K562 (cell line): ENCODE results near the gene MED15. TPM values are rescaled to one million over a fixed set of nuclear protein-coding genes. Genes with fewer than 3 reads are reported as not detected.

Experiments used
- CAMTA2 ChIP-seq: fragments of 250-450 bp; sonication (Bioruptor Pico); conservative IDR thresholded peaks from 2 replicates; pipeline ENCODE4 v1.5.1; 2022
- CXXC5 ChIP-seq: fragments of 250-450 bp; sonication (Bioruptor Pico); IDR thresholded peaks from 2 replicates; pipeline ENCODE4 v1.8.0; 2022; ENCODE audit warnings: inconsistent platforms, mild to moderate bottlenecking, moderate library complexity
- DPF2 ChIP-seq: fragments of 450-650 bp; IDR thresholded peaks from 2 replicates; pipeline ENCODE4 v1.6.1; 2016
- ERF ChIP-seq: fragments of 450-650 bp; formaldehyde crosslinking; IDR thresholded peaks from 2 replicates; pipeline ENCODE4 v1.4.0; 2020; ENCODE audit warnings: mild to moderate bottlenecking, mixed read lengths
- FOXP1 ChIP-seq: sonication (generic); formaldehyde crosslinking; IDR thresholded peaks from 2 replicates; pipeline ENCODE4 v1.8.0; 2022; ENCODE audit warnings: mild to moderate bottlenecking, missing genetic modification reagents
- HDAC8 ChIP-seq: fragments of 450-650 bp; IDR thresholded peaks from 2 replicates; pipeline ENCODE4 v1.6.1; 2016; ENCODE audit warnings: mild to moderate bottlenecking, missing genetic modification characterization, moderate library complexity, missing compliant biosample characterization
- HEY1 ChIP-seq: fragments of 250-450 bp; sonication (Bioruptor Pico); IDR thresholded peaks from 2 replicates; pipeline ENCODE4 v1.5.0; 2020; ENCODE audit warnings: mild to moderate bottlenecking, moderate library complexity, borderline replicate concordance
- MTA1 ChIP-seq: fragments of 450-650 bp; IDR thresholded peaks from 2 replicates; pipeline ENCODE4 v1.6.1; 2017; ENCODE audit warnings: borderline replicate concordance
- MTA3 ChIP-seq: fragments of 450-650 bp; formaldehyde crosslinking; IDR thresholded peaks from 2 replicates; pipeline ENCODE4 v1.6.1; 2017; ENCODE audit warnings: mild to moderate bottlenecking, borderline replicate concordance
- PCBP1 ChIP-seq: fragments of 200-400 bp; formaldehyde crosslinking; IDR thresholded peaks from 2 replicates; pipeline ENCODE4 v1.6.1; 2018; ENCODE audit warnings: mild to moderate bottlenecking, low read depth, low read length; ENCODE audit not compliant: poor library complexity, severe bottlenecking
- SRSF9 ChIP-seq: fragments of 200-400 bp; formaldehyde crosslinking; IDR thresholded peaks from 2 replicates; pipeline ENCODE4 v1.6.1; 2017; ENCODE audit warnings: low read depth, low read length, borderline replicate concordance
- TAL1 ChIP-seq: fragments of 450-650 bp; IDR thresholded peaks from 2 replicates; pipeline ENCODE4 v1.6.1; 2016; ENCODE audit warnings: mild to moderate bottlenecking
- TARDBP ChIP-seq: fragments of 450-650 bp; IDR thresholded peaks from 2 replicates; pipeline ENCODE4 v1.6.1; 2016
- TCF7 ChIP-seq: sonication (generic); IDR thresholded peaks from 2 replicates; pipeline ENCODE4 v1.6.1; 2016; ENCODE audit warnings: antibody characterized with exemption, borderline replicate concordance
- ZNF140 ChIP-seq: fragments of 250-450 bp; sonication (Bioruptor Pico); IDR thresholded peaks from 2 replicates; pipeline ENCODE4 v1.8.0; 2021; ENCODE audit warnings: moderate library complexity, mild to moderate bottlenecking, inconsistent platforms
- ZNF197 ChIP-seq: fragments of 200-800 bp; sonication (Bioruptor generic); IDR thresholded peaks from 2 replicates; pipeline ENCODE4 v1.6.1; 2016; ENCODE audit warnings: low read depth, missing genetic modification characterization, missing compliant biosample characterization
- ZNF232 ChIP-seq: sonication (generic); formaldehyde crosslinking; IDR thresholded peaks from 2 replicates; pipeline ENCODE4 v1.8.0; 2022; ENCODE audit warnings: mild to moderate bottlenecking, missing genetic modification reagents
- ZNF274 ChIP-seq: IDR thresholded peaks from 2 replicates; pipeline ENCODE4 v1.6.1; 2011; ENCODE audit warnings: low read depth, mild to moderate bottlenecking, low read length, moderate library complexity, borderline replicate concordance
- ZNF436 ChIP-seq: fragments of 250-450, 450-650 bp; sonication (Bioruptor Pico); formaldehyde crosslinking; IDR thresholded peaks from 2 replicates; pipeline ENCODE4 v1.7.0; 2020; ENCODE audit warnings: mild to moderate bottlenecking
- ZNF695 ChIP-seq: fragments of 450-650 bp; formaldehyde crosslinking; IDR thresholded peaks from 2 replicates; pipeline ENCODE4 v1.4.0; 2020; ENCODE audit warnings: mild to moderate bottlenecking, moderate library complexity
- polyA plus RNA-seq, 8 experiments: library from polyadenylated mRNA; depleted of rRNA in 4 of 8; stranded (reverse) in 5 of 8; unstranded in 3 of 8; fragments of >200 nt; fragmentation: Nextera tagmentation in 2 of 8; fragmentation: Illumina TruSeq in 1 of 8; extraction: Ambion mirVana in 2 of 8; extraction: Trizol in 1 of 8; gene quantifications; 2 replicates each; pipeline versions ENCODE4 v1.2.1 to v1.2.3, GENCODE V29; 2011 to 2014; ENCODE audit warnings: inconsistent platforms in 1 of 8, missing spikeins in 1 of 8
- total RNA-seq, 7 experiments: library from RNA; depleted of rRNA in 6 of 7; stranded (reverse); fragments of >200 nt in 6 of 7; fragmentation: Illumina TruSeq in 2 of 7; extraction: Trizol in 2 of 7; gene quantifications; 2 replicates each; pipeline versions ENCODE4 v1.2.1 to v1.2.3, GENCODE V29; 2011 to 2021; ENCODE audit warnings: low replicate concordance in 1 of 7
- TF ChIP-seq, protein P1 (sequence below), 2 experiments: IDR thresholded peaks; 2 replicates each; pipeline ENCODE4 v1.6.1; 2011; ENCODE audit warnings: borderline replicate concordance in 1 of 2, control low read depth in 1 of 2, low read depth in 1 of 2, low read length in 1 of 2, mild to moderate bottlenecking in 1 of 2, mixed read lengths in 1 of 2, moderate library complexity in 1 of 2; ENCODE audit not compliant: insufficient read depth in 1 of 2, insufficient read length in 1 of 2, poor library complexity in 1 of 2, severe bottlenecking in 1 of 2; ENCODE audit errors: extremely low read depth in 1 of 2
- TF ChIP-seq, protein P2 (sequence below): fragments of 250-450 bp; sonication (Bioruptor Pico); IDR thresholded peaks from 2 replicates; pipeline ENCODE4 v1.5.0; 2021
- TF ChIP-seq, protein P3 (sequence below): fragments of 250-450 bp; sonication (Bioruptor Pico); IDR thresholded peaks from 2 replicates; pipeline ENCODE4 v1.5.0; 2021; ENCODE audit warnings: mild to moderate bottlenecking, moderate library complexity
- TF ChIP-seq, protein P4 (sequence below): fragments of 250-450 bp; sonication (Bioruptor Pico); IDR thresholded peaks from 2 replicates; pipeline ENCODE4 v1.5.1; 2021; ENCODE audit warnings: mild to moderate bottlenecking

MED15 gene
- total and polyA plus RNA-seq, 9 of the 15 experiments (the other 6 are each of a cell fraction or from before 2014, with no cell fraction given): 4.0 to 271 (median 60.1) TPM

DNA sequence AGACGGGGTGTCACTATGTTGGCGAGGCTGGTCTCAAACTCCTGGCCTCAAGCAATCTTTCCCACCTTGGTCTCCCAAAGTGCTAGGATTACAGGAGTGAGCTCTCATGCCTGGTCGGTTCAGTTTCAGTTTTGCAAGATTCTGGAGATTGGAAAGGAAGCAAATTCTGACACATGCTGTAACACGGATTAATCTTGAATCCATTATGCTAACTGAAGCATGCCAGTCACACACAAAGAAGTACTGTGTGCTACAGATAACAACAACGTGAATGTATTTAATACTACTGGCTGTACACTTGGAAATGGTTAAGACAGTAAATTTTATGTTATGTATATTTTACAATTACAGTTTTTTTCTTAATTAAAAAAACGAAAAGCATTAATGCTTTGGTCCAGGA is 107.6 kb downstream of the MED15 start (continued):
- TF ChIP-seq MTA1: no peak
- TF ChIP-seq TARDBP: no peak
- no peak for TF ChIP-seq ZNF232 (CRISPR knock-in tag)
- peak; percentile 8; the same call in 1 of the 2 replicates for TF ChIP-seq ZNF197 (CRISPR knock-in tag)
- TF ChIP-seq ERF (CRISPR knock-in tag): no peak
- no peak for TF ChIP-seq ZNF695
- TF ChIP-seq PCBP1: no peak
- TF ChIP-seq MTA3: no peak
- TF ChIP-seq, protein P1, sequence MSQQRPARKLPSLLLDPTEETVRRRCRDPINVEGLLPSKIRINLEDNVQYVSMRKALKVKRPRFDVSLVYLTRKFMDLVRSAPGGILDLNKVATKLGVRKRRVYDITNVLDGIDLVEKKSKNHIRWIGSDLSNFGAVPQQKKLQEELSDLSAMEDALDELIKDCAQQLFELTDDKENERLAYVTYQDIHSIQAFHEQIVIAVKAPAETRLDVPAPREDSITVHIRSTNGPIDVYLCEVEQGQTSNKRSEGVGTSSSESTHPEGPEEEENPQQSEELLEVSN (IDR thresholded peaks at IDR 0.05; ENCODE audit: borderline replicate concordance in 1 of 2, extremely low read depth in 1 of 2, insufficient read depth in 1 of 2, insufficient read length in 1 of 2, low read depth in 1 of 2, low read length in 1 of 2, poor library complexity in 1 of 2, severe bottlenecking in 1 of 2): no peak
- TF ChIP-seq FOXP1 (CRISPR knock-in tag): no peak
- no peak for TF ChIP-seq SRSF9
- TF ChIP-seq, protein P2, sequence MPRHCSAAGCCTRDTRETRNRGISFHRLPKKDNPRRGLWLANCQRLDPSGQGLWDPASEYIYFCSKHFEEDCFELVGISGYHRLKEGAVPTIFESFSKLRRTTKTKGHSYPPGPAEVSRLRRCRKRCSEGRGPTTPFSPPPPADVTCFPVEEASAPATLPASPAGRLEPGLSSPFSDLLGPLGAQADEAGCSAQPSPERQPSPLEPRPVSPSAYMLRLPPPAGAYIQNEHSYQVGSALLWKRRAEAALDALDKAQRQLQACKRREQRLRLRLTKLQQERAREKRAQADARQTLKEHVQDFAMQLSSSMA (CRISPR knock-in tag): no peak
- peak; percentile 73 for TF ChIP-seq DPF2
- no peak for TF ChIP-seq ZNF436
- no peak for TF ChIP-seq CAMTA2 (CRISPR knock-in tag)
- TF ChIP-seq TAL1: peak; percentile 86
- TF ChIP-seq TCF7: no peak
- TF ChIP-seq HDAC8 (tag): no peak
- no peak for TF ChIP-seq ZNF274
- TF ChIP-seq, protein P3, sequence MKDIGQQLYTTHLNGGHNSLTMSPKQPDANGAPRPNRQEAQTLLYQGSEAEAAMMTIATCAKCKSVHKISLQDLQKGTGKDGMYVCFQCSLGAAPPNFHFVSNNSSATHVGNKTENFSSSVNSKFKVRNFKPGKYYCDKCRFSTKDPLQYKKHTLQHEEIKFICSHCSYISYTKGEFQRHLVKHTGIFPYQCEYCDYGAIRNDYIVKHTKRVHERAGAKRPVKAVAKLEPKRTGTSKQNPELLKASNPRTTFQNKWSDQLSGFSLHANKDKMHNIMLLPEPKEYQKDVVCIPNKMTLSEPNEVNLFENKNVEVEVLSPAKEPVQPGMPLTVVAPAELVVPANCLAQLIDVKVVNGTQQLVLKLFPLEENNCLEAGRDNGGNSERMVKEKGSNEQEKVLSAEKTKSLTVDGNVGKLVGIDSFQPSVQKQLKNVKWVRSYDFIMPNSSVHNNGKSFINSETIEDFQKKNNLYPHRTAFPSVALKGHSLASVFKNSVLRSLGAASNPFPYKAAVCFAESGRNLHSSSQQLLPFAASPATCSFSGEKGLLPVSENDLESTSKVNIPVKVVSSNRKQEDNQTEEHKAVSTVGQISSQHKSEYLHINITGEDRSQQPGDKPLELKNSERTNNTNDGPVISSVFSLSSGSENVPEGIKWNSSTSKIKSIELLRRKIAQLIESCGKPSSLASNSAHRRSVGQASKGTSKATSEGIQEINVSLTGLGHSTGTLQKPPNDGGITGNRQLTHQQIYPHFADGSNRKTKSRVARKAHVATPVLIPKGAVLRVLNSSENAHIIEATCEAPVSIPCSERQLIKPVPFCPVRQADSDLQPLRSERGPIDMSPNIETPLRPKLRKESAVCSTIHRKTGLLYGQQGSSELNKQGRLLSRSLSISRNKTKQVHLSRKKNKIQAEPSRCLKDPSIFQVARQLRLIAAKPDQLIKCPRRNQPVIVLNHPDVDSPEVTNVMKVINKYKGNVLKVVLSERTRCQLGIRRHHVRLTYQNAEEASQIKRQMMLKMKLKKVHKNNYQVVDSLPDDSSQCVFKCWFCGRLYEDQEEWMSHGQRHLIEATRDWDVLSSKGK: no peak
- TF ChIP-seq CXXC5 (CRISPR knock-in tag): peak; percentile 62; the same call in 1 of the 2 replicates
- TF ChIP-seq, protein P4, sequence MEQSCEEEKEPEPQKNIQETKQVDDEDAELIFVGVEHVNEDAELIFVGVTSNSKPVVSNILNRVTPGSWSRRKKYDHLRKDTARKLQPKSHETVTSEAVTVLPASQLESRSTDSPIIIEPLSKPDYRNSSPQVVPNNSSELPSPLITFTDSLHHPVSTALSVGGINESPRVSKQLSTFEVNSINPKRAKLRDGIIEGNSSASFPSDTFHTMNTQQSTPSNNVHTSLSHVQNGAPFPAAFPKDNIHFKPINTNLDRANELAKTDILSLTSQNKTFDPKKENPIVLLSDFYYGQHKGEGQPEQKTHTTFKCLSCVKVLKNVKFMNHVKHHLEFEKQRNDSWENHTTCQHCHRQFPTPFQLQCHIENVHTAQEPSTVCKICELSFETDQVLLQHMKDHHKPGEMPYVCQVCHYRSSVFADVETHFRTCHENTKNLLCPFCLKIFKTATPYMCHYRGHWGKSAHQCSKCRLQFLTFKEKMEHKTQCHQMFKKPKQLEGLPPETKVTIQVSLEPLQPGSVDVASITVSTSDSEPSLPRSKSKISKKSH (CRISPR knock-in tag): no peak
- no peak for TF ChIP-seq ZNF140 (CRISPR knock-in tag)
- no peak for TF ChIP-seq HEY1 (CRISPR knock-in tag)
